Testis (tissue), 2 donors: ENCODE measurements around the gene CDKAL1.

Experiments used
- POLR2A ChIP-seq: fragments of 450-650 bp; IDR thresholded peaks from one replicate; pipeline ENCODE4 v1.6.1; 2017; ENCODE audit warnings: antibody characterized with exemption, mild to moderate bottlenecking, moderate library complexity
- TF ChIP-seq, protein P1 (sequence below), 3 experiments: fragments of 450-650 bp in 2 of 3; fragments of 200-600 bp in 1 of 3; sonication (generic) in 1 of 3; IDR thresholded peaks; one replicate each; pipeline ENCODE4 v1.5.1; 2016 to 2019; ENCODE audit warnings: antibody characterized with exemption in 3 of 3, mild to moderate bottlenecking in 2 of 3, moderate library complexity in 1 of 3

DNA sequence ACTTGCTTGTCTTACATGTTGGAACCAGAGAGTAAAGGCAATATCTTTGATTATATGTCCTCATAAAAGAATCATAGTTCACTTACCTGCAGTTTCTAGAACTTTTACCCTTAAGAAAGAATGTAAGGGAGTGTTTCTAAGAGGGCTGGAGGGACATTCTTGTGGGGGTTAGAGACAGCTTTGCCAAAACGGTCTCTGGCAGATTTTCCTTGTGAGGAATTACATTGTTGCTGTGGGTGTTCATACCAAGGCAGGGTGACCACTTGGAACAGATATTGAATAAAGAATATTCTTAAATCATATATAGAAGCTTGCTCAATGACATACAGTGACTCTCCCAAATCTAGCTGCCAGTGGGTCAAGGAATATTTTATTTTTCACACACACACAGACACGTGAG, 541.7 kb downstream of the CDKAL1 start:
- TF ChIP-seq POLR2A: no peak
- TF ChIP-seq, protein P1, sequence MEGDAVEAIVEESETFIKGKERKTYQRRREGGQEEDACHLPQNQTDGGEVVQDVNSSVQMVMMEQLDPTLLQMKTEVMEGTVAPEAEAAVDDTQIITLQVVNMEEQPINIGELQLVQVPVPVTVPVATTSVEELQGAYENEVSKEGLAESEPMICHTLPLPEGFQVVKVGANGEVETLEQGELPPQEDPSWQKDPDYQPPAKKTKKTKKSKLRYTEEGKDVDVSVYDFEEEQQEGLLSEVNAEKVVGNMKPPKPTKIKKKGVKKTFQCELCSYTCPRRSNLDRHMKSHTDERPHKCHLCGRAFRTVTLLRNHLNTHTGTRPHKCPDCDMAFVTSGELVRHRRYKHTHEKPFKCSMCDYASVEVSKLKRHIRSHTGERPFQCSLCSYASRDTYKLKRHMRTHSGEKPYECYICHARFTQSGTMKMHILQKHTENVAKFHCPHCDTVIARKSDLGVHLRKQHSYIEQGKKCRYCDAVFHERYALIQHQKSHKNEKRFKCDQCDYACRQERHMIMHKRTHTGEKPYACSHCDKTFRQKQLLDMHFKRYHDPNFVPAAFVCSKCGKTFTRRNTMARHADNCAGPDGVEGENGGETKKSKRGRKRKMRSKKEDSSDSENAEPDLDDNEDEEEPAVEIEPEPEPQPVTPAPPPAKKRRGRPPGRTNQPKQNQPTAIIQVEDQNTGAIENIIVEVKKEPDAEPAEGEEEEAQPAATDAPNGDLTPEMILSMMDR (IDR thresholded peaks at IDR 0.05): no peak
